ENCODE results near the gene PHC2.

Gene PHC2

DNA sequence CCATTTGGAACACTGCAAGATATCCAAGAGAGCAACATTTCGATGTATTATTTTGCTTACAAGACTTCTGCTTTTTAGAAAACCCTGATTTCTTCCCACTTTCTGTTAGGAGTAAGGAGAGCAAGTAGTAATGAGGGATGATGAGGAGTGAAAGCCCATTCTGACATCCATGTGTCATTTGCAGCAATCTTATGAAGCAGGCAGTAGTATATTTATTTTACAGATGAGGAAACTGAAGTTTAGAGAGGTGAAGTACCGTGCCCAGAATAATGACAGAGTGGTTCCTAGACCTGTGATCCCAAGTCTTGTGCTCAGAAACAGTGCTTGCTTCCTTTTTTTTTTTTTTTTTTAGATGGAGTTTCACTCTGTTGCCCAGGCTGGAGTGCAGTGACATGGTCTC, 34.4 kb upstream of the PHC2 start:
- no peak for DNase-seq (ENCODE audit: low read depth in 1 of 2, low spot score in 1 of 2)
- in situ Hi-C loops (cut with HindIII; ENCODE audit: low pct_unique_long_range_greater_than_20kb, low sequenced_read_pairs), result no loop called here
- TF ChIP-seq JUND (IDR thresholded peaks at IDR 0.05; ENCODE audit: low read depth), result no peak

DNA sequence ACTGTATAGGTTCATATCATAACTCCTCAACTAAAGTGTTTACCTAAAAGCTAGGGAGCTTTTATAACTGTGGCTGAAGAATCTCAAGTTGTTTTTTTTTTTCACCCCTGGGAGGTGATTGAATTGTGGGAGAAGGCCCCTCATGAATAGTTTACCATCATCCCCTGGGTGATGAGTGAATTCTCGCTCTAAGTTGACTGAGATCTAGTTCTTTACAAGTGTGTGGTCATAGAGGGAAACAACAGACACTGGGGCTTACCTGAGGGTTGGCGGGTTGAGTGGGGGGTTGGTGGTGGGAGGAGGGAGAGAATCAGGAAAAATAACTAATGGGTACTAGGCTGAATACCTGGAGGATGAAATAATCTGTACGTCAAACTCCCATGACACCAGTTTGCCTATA, 33.7 kb upstream of the PHC2 start:
- in situ Hi-C loops (cut with HindIII; ENCODE audit: low pct_unique_long_range_greater_than_20kb, low sequenced_read_pairs), result no loop called here
- TF ChIP-seq JUND (IDR thresholded peaks at IDR 0.05; ENCODE audit: low read depth), result no peak

DNA sequence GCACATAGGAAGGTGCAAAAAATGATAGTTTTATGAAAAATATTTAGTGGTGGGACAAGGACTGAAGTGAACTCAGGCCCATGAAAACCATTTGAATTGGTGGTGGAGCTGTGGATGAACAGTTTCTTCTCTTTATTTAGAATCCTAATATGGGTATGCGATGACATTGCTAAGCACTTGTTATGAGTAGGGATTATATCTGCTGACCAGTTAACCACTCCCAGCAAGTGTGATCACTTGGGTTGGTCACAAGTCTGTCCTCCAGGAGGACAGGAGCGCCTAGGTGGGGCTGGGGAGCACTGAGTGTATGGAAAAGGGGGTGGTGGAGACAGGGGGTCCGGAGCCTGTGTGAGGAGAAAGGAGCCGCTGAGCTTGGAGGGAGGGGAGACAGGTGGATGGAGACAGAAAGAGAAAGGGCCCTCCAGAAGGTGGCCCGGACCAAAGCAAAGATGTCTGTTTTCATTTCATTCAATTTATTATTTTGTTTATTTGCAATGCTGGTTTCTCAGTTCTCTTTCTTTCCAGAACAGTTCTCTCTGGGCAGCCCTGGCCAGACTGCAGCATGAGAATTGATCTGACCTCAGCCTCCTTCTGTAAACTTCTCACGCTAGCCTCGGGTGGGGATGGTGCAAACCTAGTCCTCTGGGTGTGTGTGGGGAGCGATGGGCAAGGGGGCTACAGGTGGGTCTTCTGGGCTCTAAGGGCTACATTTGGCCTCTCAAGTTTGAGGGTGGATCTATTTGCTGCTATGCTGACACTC, 31.7 kb upstream of the PHC2 start:
- no peak for TF ChIP-seq JUND (IDR thresholded peaks at IDR 0.05; ENCODE audit: low read depth)
- in situ Hi-C loops (cut with HindIII; ENCODE audit: low pct_unique_long_range_greater_than_20kb, low sequenced_read_pairs), result no loop called here

More for the DNA sequence above, 33.7 kb upstream of the PHC2 start:
- no peak for DNase-seq (ENCODE audit: low read depth in 1 of 2, low spot score in 1 of 2)

DNA sequence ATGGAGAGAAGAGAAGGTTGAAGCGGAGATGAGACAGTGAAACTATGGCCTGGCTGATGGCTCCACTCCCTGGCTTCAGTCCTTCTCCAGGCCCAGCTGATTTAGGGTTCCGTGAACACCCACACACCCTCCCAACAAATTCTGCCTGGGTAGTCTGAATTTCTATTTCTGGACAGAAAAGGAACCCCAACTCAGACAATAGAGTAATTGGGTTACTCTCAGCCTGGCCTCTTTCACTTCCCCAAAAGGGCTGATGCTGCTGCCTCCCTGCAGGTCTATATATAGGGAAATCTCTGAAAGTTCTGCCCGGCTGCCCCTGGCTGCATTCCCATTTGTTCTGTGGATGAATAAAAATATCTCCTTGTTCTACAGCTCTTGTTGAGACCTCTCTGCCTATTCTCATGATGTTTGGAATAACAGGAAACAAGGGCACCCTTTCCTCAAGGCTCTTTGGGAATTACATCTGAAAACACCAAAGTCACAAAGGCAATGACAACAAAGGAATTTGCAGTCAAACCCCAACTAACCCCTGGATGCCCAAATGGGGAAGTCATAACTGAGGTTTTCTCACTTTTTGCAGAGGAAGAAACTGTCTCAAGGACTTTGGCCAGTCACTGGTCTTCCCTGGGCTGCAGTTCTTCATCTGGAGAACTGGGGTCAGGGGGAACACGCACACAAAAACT, 30.2 kb upstream of the PHC2 start:
- TF ChIP-seq JUND (IDR thresholded peaks at IDR 0.05; ENCODE audit: low read depth), result no peak
- DNase-seq (ENCODE audit: low read depth in 1 of 2, low spot score in 1 of 2), result no peak
- in situ Hi-C loops (cut with HindIII; ENCODE audit: low pct_unique_long_range_greater_than_20kb, low sequenced_read_pairs), result no loop called here

More for the DNA sequence above, 31.7 kb upstream of the PHC2 start:
- no peak for DNase-seq (ENCODE audit: low read depth in 1 of 2, low spot score in 1 of 2)

DNA sequence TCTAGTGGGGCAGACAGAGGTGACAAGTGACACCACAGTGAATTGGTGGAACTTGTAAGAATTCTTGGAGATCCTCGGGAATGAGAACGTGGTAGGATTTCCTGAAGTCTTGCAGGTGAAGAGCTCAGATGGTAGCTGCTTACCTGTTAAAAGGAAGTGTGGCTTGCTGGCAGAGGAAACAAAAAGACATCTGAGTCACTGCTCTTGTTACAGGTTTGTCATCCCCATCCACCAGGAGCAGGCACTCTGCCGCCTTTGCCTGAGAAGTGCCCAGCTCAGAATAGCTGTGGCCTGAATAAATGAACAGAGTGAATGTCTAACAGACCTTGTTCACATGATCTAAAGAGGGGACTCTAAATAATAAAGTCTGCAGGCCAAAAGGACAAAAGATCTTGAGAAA, 29.2 kb upstream of the PHC2 start:
- in situ Hi-C loops (cut with HindIII; ENCODE audit: low pct_unique_long_range_greater_than_20kb, low sequenced_read_pairs), result no loop called here
- DNase-seq (ENCODE audit: low read depth in 1 of 2, low spot score in 1 of 2), result no peak
- TF ChIP-seq JUND (IDR thresholded peaks at IDR 0.05; ENCODE audit: low read depth), result no peak

DNA sequence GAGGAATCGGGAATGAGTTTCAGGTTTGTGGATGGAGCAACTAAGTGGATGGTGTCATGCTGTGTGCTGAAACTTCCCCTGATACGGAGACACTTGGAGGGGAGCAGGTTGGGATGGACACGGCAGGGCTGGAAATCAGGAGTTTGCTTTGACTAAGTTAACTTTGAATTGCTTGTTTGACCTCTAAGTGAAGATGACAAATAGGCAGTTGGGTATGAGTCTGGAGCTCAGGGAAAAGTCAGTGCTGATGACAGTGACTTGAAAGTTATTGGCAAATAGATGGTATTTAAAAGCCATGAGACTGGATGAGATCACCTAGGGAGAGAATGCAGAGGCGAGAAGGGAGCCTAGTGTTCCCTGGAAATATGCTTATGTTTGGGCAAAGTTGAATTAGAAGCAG, 28.8 kb upstream of the PHC2 start:
- in situ Hi-C loops (cut with HindIII; ENCODE audit: low pct_unique_long_range_greater_than_20kb, low sequenced_read_pairs), result no loop called here
- no peak for TF ChIP-seq JUND (IDR thresholded peaks at IDR 0.05; ENCODE audit: low read depth)
- no peak for DNase-seq (ENCODE audit: low read depth in 1 of 2, low spot score in 1 of 2)

DNA sequence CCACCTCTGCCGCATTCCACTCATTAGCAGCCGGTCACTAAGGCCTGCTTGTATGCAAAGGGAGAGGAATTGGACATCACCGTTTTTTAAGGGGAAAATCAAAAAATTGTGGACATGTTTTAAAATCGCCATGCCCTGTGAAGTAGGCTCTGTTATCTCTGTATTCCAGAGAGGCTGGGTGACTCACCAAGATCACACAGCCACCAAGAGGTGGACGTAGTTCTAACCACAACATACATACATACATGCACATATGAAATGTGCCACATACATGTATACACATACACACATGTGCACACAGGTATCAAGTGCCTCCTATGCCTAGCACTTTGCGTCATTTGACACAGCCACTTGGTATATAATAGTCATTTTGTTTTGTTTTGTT, 25.6 kb upstream of the PHC2 start:
- DNase-seq (ENCODE audit: low read depth in 1 of 2, low spot score in 1 of 2), result no peak
- TF ChIP-seq JUND (IDR thresholded peaks at IDR 0.05; ENCODE audit: low read depth), result no peak
- in situ Hi-C loops (cut with HindIII; ENCODE audit: low pct_unique_long_range_greater_than_20kb, low sequenced_read_pairs), result no loop called here

DNA sequence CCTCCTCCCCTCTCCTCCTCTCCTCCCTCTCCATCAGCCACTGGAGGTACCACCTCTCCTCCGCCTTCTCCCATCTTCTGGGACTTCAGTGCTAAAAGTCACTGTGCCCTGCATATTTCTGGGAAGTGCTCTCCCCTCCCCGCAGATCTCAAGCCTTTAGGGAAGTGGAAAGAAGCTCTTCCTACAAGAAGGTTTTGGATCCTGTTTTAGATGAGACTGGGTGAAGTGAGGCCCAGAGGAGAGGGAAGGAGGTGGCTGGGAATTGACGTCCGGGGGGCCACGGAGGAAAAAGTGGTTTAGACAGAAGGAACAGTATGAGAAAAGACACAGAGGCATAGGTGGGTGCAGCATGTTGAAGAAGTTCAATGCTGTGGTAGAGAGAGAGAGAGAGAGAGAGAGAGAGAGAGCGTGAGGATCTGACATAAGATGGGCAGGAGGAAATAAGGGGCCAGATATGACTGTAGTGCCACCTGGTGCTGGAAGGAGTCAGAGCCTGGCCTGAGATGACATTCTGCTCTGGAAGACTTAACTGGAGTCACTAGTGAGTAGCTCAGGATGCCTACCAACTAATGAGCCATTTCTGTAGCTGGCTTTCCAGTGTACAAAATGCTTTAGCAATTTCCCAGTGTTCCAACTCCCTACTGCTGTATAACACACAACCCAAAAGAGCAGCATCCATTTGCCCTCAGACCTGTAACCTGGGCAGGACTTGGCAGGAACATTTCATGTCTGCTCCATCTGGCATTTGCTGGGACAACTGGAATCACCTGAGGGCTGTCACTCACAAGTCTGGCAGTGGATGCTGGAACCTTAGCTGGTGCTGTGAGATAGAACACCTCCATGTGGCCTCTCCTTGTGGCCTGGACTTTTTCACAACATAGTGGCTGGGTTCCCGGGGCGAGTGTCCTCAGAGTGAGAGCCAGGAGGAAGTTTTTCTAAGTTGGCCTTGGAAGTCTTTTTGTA, 24.9 kb upstream of the PHC2 start:
- in situ Hi-C loops (cut with HindIII; ENCODE audit: low pct_unique_long_range_greater_than_20kb, low sequenced_read_pairs), result no loop called here
- no peak for TF ChIP-seq JUND (IDR thresholded peaks at IDR 0.05; ENCODE audit: low read depth)
- peak; percentile 48 to 75 for DNase-seq (ENCODE audit: low read depth in 1 of 2, low spot score in 1 of 2)

DNA sequence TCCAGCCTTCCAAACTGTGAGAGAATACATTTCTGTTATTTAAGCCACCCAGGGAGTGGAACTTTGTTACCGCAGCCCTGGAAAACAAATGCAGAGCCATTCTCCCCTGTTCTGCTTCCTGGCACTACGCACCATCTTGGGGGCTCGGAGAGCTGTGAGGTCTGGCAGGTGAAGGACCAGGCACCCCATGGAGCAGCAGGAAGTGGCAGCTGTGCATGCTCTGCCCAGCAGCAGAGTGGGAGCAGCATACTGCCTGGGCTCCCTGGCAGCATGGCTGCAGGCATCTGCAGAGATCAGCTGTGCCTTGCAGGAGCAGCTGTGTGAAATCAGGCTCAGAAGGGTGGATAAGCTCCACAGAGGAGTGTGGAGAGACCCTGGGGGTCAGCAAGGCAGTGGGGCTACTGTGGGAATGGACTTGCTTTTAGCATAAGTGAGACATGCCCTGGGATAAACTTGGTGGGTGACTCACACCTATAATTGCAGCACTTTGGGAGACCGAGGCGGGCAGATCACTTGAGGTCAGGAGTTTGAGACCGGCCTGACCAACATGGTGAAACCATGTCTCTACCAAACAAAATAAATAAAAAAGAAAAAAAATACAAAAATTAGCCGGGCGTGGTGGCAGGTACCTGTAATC, 23.9 kb upstream of the PHC2 start:
- in situ Hi-C loops (cut with HindIII; ENCODE audit: low pct_unique_long_range_greater_than_20kb, low sequenced_read_pairs), result no loop called here
- no peak for DNase-seq (ENCODE audit: low read depth in 1 of 2, low spot score in 1 of 2)
- TF ChIP-seq JUND (IDR thresholded peaks at IDR 0.05; ENCODE audit: low read depth), result no peak

DNA sequence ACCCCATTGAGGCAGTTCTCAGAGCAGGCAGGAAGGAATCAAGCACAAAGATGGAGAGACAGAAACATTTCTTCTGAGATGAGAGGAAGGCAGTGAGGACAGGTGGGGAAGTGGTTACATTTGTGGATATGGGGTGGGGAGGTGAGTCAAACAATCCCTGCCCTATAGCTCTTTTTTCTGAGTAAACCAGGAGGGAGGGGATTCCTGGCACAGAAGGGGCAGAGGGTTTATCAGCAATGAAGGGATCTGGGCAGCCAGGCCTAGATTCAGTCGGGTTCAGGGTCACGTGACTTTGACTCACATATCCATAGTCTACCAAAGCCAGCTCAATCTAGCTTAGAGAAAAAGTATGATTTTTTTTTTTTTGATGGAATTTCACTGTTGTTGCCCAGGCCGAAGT, 15.7 kb upstream of the PHC2 start:
- in situ Hi-C loops (cut with HindIII; ENCODE audit: low pct_unique_long_range_greater_than_20kb, low sequenced_read_pairs), result no loop called here
- no peak for TF ChIP-seq JUND (IDR thresholded peaks at IDR 0.05; ENCODE audit: low read depth)

DNA sequence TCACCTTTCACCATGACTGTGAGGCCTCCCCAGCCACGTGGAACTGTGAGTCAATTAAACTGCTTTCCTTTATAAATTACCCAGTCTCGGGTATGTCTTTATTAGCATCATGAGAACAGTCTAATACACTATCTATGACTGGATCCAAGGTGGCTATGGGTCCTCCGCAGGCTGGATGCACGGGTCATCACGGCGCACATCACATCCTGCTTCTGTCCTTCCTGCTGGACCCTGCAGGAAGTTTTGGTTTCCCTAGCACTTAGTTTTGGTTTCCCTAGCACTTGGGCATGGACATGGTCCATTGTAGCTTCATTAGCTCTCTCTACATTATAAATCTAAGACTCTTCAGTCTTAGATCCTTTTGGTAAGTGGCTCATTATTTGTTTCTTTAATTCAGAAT, 14.2 kb upstream of the PHC2 start:
- DNase-seq (ENCODE audit: low read depth in 1 of 2, low spot score in 1 of 2), result no peak
- no peak for TF ChIP-seq JUND (IDR thresholded peaks at IDR 0.05; ENCODE audit: low read depth)
- in situ Hi-C loops (cut with HindIII; ENCODE audit: low pct_unique_long_range_greater_than_20kb, low sequenced_read_pairs), result no loop called here

More for the DNA sequence above, 15.7 kb upstream of the PHC2 start:
- DNase-seq (ENCODE audit: low read depth in 1 of 2, low spot score in 1 of 2), result no peak

DNA sequence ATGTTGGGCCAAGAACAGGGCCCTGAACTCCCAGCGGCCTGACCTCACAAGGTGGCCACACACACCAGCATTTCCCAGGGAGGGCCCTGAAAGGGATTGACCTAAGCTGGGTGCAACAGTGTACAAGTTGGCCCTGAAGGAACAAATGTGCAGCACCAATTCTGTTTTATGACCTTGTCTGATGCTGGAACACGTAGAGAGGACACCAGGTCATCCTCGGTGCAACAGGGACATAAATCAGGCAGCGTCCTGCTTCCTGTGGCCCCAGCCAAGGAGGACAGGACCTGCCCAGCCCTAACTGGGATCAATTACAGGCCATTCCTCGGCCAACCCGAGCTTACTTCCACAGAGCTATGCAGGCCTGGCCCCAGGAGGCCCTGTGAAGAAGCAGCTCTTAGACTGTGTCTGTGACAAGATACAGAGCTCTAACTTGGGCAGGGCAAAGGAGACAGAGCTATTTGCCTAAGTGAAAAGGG, 12.8 kb upstream of the PHC2 start:
- TF ChIP-seq JUND (IDR thresholded peaks at IDR 0.05; ENCODE audit: low read depth), result no peak
- in situ Hi-C loops (cut with HindIII; ENCODE audit: low pct_unique_long_range_greater_than_20kb, low sequenced_read_pairs), result no loop called here

More for the DNA sequence above, 12.8 kb upstream of the PHC2 start:
- DNase-seq (ENCODE audit: low read depth in 1 of 2, low spot score in 1 of 2), result no peak

Data from T47D (cell line).